M059J (cell line): Measurements from ENCODE around the gene NYNRIN. TPM values are rescaled to one million over a fixed set of nuclear protein-coding genes. Genes with fewer than 3 reads are reported as not detected.
A peak's percentile ranks its signal among the peaks of the same experiment; 100 is the strongest.

Source experiments
- DNase-seq: peaks from one replicate; pipeline ENCODE4 v3.0.0-alpha.2; 2012; ENCODE audit warnings: low read depth
- total RNA-seq: library from RNA; depleted of rRNA; stranded (reverse); fragments of >200 nt; shearing (Covaris generic); gene quantifications from 2 replicates; pipeline ENCODE4 v1.2.3, GENCODE V29; 2014

NYNRIN gene
- total RNA-seq, 1 experiment from 2014 or later, result not detected

DNA sequence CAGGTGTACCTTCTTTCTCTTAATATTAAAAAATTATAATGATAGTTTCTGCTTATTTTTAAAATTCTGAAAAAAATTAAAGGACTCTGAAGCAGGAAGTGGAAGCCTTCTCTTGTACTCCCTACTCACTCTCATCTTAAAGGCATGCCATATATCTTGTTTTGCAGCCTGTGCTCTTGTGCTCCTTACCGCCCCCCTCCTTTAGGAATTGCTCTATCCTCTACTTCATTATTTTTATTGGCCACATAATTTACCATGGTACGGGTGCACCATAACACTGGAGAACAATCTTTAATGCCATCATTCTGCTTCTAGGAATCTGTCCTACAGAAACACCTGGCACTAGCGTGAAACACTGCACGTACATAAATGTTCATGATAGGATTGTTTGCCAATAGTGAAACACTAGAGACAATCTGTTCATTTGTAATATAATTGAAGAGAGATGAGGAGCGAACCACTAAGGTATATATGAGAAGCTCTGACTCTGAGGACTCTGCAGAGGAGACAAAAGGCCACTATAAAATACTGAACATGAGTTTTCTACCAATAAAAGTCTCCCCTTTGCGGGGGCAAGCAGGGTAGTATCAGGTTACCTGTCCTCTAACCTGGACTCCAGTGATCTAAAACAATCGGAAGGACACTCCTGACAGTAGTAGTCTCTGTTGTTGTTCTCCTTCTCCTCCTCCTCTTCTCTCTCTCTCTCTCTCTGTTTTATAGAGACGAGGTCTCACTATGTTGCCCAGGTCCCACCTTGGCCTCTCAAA lies 6.3 kb upstream of the NYNRIN start:
- DNase-seq, result no peak

DNA sequence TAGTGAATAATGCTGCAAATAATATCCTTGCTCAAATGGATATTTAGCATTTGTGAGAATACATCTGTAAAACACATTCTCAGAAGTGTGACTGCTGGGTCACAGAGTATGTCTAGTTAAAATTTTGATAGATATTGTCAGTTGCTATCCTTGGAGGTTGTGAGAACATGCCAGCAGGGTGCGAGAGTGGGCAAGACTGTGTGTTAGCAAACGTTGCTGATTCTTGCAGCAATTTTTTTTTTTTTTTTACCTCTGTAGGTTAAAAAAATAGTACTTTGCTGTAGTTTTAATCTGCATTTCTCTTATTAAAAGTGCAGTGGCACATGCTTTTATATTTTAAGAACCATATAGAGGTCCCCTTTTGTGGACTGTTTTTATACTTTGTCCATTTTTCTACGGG lies 4.5 kb upstream of the NYNRIN start:
- no peak for DNase-seq

DNA sequence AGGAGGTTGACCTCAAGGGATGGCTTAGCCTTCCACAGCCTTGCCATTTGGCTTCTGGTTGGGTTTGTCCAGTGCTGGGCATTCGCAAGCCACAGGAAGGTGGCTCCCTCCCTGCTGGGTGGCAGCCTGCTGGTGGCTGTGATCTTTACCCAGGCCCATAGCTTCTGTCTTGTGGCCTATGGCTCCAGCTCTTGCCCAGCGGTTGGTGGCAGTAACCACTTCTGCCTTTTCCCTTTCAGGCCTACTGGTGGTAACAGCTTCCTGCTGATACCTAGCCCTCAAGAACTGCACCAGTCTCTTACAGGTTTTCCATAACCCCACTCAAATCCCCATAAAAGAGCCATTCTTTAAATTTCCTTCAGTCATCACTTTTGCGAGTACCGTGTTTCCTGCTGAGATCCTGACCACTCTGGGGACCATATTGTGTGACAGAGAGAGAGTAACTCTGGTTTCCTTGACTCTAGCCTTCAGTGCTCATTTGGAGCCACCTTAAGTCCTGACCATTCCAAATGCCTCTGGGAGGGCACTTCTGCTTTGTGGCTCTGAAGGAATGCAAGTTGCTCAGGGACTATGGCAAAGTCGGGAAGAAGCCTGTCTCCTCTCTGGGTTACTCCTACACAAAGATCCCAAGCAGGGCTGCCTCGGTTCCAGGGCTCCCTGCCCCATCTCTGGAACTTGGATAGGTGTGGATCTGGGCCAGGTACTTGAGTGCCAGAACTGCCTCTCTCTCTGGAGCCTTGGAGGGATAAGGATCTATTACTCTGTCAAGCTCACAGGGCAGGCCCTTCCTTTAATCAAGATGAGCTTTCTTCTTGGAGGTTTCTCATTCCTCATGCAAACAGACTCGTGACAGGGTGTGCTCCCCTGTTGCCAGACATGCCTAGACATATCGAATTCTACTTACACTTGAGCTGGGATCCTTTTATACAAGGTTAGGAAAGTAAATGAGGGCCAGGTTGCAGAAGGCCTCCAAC lies 2.9 kb upstream of the NYNRIN start:
- no peak for DNase-seq

DNA sequence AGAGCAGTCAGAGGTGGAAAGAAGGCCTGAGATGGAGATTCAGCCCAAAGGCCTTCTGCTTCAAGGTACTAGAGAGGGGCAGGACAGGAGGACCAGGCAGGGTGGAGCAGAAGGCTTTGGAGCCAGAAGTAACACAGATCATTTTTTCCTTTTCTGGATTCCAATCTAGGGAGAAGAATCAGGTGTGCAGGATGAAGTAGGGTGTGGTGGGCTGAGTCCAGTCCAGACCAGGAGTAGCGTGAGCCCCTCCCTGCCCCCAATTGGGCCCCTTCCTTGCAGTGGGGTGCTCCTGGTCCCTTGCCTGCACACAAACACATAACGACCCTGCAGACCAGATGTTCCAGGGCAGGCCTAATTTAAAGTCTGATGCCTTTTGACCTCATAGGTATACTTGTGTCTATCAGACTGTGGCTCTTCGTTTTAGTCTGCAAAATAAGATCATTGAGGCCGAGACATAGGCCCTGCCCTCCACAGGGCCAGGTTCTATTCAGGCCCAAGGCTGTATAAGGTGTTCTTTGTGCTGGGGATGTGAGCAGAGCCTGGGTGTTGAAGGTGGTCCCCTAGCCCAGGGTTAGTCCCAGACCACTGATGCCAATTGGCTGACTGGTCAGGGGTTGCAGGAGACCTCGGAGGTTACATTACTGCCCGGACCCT lies 1.0 kb upstream of the NYNRIN start:
- DNase-seq, result no peak

DNA sequence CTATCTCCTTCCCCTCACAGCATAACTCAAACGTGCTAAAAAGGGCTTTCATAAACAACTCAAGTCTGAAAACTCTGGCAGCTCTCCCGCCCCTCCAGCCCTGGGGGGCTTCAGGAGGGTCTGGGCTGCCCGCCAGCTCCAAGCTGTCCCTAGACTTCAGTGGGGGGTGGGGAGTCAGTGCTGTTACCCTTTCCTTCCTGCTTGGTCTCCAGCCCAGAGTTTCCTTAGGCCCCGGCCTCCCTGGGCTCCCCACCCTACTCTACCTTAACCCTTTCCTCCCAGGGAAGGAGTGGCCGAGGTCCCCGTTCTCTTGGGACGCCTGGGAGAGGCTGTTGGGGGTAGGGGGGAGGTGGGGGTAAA lies 530 bp upstream of the NYNRIN start:
- no peak for DNase-seq

DNA sequence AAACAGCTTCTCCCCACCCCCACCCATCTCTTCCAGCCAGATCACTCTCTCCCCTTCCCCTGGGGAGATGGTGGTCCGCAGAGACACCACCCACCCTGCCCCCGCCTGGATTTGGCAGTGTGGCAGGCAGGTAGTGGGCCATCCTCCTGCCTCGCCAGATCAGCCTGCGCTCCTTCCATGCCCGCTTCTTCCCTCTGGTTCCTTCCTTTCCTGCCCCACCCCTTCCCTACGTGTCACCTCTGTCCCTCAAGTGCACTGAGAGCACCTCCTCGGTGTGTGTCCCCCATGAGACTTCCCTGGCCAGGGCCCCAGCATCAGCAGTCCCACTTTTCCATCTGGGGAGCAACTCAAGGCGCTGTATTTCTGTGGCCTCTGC lies 632 bp downstream of the NYNRIN start:
- no peak for DNase-seq

DNA sequence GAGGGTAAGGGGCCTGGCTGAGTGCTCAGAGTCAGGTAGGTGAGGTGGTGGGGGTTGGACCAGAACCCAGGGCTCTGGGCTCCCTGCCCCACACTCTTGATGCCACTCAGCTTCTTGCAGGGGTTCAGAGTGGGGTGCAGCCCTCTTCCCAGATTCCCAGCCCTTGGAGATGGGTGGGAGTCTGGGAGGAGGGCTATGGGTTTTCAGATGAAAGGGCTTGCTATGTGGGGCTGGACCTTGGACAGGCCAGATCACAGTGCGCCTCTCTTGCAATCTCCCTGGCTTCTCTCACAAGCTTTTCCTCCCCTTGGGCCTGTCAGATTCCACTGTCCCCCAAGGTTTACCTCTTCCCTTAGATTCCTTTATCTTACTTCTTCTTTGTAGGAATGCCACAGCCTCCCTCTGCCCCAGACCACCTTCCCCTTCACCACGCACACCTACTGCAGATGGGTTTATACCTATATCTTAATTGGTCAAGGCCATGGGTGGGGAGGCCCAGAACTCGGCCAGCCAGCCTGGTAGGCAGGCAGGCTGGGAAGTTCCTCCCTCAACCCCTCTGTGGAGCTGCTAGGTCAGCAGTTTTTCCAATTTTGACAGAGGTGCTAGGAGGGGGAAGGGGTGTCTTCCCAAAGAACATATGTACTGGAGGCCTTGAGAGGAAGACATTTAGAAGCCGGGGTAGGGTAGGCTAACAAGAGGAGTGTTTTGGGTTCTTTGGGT lies 1.4 kb downstream of the NYNRIN start:
- no peak for DNase-seq

DNA sequence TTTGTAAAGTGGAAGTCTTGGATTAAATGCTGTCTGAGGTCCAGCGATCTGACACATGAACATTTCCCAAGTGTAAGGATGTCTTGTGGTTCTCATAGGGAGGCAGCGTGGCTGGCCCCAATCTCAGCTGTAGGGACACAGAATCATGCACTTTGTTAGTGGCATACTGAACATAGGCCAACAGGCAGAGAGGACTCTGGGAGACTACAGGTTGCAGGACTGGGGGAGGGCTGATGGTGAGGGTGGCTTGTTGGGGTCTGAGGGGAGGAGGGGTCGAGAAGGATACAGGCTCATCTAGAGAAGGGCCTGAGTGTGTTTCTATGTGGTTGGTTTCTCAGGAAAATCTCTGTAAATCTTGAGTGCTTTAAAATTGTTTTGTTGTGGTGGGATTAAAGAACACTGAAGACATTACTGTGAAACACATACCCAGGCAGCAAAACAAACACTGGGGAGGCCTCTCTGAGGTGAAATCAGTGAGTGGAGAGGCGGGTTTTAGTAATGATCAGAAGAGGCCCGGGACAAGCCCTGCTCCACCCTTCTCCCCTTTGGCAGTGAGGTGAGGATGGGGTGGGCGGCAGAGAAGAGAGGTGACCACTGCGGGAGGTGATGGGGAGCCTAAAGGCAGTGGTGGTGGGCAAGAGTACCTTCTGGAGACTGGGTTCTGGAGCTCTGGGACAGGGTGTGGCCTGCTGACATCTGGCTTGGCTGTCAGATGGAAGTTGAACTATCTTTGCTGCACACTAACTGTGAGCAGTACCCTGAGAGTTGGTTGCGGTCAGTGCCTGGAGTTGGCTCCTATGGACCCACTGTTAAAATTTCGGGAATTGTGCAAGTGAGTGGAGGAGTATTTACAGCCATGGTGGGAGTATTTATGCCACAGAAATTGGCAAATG lies 3.3 kb downstream of the NYNRIN start:
- DNase-seq, result no peak

DNA sequence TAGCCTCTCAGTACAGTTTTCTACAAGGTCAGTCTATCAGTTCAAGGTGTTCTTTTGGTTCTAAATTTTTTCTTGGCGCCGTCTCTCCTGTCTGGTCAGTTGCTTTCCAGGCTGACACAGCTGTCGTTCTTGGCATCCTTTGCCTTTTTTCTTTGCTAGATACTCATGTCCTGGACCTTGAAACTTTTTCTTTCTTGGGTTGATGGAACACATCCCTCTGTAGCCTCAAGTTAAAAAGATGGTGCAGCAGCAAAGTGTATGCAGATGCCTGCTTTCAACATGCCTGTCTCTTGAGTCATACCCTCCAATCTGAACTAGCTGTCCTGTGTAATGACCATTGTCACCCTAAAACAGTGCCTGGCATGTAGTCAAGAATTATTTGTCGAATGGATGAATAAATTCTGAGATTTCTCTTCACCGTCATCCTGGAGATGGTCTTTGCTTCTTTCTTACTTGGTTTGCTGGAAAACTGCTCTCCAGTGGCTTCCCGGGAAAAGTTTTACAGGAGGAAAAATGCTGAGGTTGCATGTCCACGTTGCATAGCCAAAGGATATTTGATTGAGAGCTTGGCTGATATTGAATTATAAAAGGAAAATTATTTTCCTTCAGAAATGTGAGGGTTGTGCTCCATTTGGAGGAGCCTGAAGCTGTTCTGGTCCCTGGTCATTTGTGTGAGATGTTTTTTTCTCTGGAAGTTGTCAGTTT lies 4.6 kb downstream of the NYNRIN start:
- peak; percentile 12 for DNase-seq

DNA sequence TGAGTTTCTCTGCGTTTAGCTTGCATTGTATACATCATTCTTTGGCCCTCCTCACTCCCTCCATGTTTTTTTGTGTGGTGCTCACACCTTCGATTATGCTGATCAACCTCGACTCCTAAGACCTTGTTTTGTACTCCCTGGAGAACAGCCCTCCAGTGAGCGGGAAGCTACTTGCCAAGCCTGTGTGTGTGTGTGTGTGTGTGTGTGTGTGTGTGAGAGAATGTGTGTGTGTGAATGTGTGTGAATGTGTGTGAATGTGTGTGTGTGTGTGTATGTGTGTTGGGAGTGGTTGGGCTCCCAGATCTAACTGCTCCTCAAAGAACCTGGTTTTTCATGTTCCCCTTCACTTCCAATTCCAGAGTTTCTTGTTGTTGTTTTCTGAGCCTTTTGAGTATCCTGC lies 6.0 kb downstream of the NYNRIN start:
- DNase-seq, result no peak

DNA sequence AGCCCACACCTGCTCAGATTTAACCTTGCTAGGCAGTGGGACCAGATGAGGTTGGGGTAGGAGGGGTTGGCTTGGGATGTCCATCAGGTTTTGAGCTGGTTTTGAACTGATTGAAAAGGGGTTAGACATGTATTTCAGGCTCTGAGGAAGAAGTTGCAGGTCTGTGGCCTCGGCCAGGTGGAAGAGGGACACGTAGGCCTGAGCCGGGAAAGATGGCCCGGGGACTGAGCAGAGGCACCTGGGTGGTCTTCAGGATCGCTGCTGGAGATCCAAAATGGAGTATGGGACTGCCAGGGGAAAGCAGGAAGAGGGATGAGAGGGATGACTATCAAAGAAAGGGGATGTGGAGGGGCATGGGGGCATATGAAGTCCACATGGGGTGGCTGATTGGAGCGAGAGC lies 7.6 kb downstream of the NYNRIN start:
- DNase-seq, result no peak

DNA sequence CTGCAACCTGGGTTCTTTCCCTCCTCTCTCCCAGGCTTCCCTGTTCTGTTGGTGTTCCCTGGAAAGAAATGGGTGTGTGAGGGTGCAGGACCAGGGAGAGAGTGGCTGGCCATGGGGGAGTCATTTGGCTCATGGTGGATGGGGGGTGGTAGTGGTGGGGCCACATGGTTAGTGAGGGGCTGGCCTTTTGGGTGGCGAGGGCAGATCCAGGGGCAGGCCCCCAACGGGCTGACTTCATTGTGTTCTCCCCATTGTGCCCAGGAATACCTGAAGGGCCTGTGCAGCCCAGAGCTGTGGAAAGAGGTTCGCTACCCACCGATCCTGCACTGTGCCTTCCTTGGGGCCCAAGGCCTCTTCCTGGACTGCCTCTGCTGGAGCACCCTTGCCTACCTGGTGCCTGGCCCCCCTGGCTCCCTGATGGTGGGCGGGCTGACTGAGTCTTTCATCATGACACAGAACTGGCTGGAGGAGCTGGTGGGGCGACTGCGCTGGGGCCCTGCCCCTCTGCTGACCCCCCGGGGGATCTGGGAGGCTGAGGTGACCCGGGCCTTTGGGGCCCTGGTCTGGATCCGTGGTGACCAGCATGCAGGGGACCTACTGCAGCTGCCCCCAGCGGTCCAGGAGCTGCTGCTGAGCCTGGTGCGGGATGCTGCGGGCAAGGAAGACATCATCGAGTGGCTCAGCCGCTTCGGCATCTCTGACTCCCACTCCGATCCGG lies 9.0 kb downstream of the NYNRIN start:
- no peak for DNase-seq

DNA sequence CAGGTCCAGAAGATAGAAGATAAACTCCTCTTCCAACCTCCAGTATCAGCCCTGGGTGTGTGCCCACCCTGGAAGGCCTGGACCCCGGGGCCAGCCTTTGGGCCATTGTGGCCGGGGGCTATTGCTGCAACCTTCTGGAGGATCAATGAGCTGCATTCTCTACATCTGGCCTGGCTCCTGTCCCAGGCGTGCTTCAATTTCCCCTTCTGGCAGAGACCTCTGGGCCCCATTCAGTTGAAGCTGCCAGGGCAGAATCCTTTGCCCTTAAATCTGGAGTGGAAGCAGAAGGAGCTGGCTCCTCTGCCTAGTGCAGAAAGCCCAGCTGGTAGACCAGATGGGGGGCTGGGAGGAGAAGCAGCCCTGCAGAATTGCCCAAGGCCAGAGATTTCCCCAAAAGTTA lies 10.0 kb downstream of the NYNRIN start:
- DNase-seq, result no peak

DNA sequence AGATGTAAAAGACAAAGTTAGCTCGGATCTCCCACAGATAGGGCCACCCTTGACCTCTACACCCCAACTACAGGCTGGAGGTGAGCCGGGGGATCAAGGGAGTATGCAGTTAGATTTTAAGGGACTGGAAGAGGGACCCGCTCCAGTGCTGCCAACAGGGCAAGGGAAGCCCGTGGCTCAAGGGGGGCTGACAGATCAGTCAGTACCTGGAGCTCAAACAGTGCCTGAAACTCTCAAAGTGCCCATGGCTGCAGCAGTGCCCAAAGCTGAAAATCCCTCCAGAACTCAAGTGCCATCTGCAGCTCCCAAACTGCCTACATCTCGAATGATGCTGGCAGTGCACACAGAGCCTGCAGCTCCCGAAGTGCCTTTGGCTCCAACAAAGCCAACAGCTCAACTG lies 10.4 kb downstream of the NYNRIN start:
- no peak for DNase-seq

DNA sequence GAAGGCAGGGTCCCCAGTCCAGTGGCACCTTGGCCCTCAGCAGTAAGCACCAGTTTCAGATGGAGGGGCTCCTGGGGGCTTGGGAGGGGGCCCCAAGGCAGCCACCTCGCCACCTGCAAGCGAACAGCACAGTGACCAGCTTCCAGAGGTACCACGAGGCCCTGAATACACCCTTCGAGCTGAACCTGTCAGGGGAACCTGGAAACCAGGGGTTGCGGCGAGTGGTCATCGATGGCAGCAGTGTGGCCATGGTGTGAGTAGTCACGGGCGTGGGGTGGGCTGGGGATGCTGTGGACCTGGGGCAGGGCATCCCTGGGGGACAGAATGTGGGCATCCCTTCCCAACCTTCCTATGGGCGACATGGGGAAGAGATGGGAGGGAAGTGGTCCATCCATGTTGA lies 11.2 kb downstream of the NYNRIN start:
- DNase-seq, result no peak

DNA sequence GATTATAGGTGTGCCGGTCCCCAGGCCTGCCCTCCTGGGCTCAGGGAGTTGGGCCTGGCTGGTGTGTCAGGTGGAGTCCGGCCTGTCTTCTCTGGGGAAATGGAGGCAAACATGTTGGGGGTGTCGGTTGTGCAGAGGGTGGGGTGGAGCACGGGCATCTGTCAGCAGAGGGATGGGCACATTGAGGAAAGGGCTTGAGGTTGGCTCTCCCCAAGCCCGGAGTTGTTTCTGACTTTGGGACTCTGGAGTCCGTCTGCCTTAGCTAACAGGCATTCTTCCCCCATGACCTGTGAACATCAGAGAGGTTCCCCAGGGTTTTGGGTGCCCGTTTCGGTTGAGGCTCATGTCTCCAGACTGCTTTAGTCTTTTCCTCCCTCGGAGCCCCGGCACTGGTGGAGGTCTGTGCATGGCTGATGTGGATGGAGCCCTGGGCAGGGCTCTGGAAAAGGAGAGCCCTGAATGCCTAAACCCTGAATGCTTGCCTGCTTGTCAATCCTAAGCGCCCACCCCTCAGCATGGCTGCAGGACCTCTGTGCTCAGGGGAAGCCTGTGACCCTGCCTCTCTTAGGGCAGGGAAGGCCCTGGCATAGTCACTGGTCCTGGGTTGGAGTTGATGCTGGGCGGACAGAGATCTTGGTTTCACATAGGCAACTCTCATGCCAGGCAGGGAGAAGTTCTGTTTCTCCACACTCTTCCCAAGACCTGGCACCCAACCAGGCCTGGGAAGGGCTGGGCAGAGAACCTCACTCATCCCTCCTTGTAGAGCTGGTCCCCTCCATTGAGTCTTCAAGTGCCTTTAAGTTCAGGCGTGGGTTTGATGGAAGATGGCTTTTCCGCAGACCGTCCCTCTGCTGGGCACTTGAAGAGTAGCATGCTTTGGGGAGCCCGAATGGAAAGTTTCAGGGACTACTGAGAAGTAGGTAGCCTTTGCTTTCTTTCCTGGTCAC lies 12.9 kb downstream of the NYNRIN start:
- peak; percentile 31 for DNase-seq

DNA sequence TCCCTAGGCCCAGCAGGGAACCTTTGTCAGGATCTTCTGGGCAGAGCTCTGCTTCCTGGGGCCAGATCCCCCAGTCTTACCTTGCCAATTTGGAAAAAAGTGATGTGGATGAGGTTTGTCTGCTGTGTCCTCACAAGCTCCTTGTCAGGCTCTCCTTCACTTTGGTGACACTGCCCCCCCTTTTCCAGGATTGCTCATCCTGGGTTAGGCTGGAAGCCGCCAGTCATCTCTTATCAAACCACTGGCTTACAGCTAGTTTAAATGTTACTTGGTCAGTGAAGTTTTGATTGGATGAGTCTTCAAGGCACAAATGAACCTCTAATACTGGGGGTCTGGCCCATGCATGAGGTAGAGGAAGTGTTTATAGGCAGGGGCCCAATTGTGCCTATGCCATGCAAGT lies 15.3 kb downstream of the NYNRIN start:
- DNase-seq, result no peak

DNA sequence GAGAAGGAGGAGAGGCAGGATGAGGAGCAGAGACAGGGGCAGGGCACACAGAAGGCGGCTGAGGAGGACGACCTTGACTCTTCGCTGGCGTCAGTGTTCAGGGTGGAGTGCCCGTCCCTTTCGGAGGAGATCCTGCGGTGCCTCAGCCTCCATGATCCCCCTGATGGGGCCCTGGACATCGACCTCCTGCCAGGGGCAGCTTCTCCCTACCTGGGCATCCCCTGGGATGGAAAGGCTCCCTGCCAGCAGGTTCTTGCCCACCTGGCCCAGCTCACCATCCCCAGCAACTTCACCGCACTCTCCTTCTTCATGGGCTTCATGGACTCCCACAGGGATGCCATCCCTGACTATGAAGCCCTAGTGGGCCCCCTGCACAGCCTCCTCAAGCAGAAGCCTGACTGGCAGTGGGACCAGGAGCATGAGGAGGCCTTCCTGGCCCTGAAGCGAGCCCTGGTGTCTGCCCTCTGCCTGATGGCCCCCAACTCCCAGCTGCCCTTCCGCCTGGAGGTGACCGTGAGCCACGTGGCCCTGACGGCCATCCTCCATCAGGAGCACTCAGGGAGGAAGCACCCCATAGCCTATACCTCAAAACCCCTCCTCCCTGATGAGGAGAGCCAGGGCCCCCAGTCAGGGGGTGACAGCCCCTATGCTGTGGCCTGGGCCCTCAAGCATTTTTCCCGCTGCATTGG lies 16.1 kb downstream of the NYNRIN start:
- DNase-seq, result no peak
